ENCODE measurements around the gene NCCRP1. TPM values are rescaled to one million over a fixed set of nuclear protein-coding genes. Genes with fewer than 3 reads are reported as not detected.
"Not testable (repeated sequence)": the region's sequence is repeated elsewhere in the genome, so short reads cannot be mapped to it uniquely, and the experiment has no call there.

The NCCRP1 gene
- total RNA-seq, 1 donor from 2014 or later, result 0.61 TPM

- no peak overlapping the region for H3K4me3 Mint-ChIP-seq (ENCODE audit: unreplicated experiment)
- H3K27ac Mint-ChIP-seq (ENCODE audit: unreplicated experiment), result no peak overlapping the region
- no peaks in the 10 kb centered on the region for H3K36me3 Mint-ChIP-seq (ENCODE audit: unreplicated experiment)
- H3K27me3 Mint-ChIP-seq (ENCODE audit: unreplicated experiment), result peaks cover 3% of the 10 kb centered on the region
- TF ChIP-seq CTCF (IDR thresholded peaks at IDR 0.05; ENCODE audit: partially characterized antibody, unreplicated experiment), result no peak
- H3K9me3 Mint-ChIP-seq (ENCODE audit: unreplicated experiment), result no peaks in the 10 kb centered on the region
- peaks cover 2% of the 10 kb centered on the region for H3K4me1 Mint-ChIP-seq (ENCODE audit: low read depth, unreplicated experiment)
- no peak for DNase-seq
Measured at GRCh38 chr19:39208175-39208795, 11.5 kb downstream of the NCCRP1 start.

DNA sequence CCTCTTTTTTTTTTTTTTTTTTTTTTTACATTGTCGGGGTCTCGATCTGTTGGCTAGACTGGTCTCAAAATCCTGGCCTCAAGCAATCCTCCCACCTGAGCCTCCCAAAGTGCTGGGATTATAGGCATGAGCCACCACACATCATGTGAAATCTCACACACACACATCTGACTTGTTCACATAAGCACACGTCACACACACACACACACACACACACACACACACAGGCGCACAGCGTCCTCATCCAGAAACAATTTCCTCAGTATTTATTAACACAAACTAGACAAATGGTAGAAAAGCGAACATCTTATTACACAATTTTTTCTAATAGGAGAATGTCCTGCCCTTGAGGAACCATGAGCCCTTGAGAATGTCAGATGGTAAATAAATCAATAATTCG lies 12.4 kb downstream of the NCCRP1 start:
- Mint-ChIP-seq H3K4me3 (ENCODE audit: unreplicated experiment) (no peak overlapping the region), H3K4me1 (ENCODE audit: low read depth, unreplicated experiment) (peaks cover 2% of the 10 kb centered on the region), H3K9me3 (ENCODE audit: unreplicated experiment) (no peaks in the 10 kb centered on the region), H3K27me3 (ENCODE audit: unreplicated experiment) (peaks cover 3% of the 10 kb centered on the region), H3K27ac (ENCODE audit: unreplicated experiment) (no peak overlapping the region), H3K36me3 (ENCODE audit: unreplicated experiment) (no peaks in the 10 kb centered on the region)
- TF ChIP-seq CTCF (IDR thresholded peaks at IDR 0.05; ENCODE audit: partially characterized antibody, unreplicated experiment), result no peak
- no peak for DNase-seq

DNA sequence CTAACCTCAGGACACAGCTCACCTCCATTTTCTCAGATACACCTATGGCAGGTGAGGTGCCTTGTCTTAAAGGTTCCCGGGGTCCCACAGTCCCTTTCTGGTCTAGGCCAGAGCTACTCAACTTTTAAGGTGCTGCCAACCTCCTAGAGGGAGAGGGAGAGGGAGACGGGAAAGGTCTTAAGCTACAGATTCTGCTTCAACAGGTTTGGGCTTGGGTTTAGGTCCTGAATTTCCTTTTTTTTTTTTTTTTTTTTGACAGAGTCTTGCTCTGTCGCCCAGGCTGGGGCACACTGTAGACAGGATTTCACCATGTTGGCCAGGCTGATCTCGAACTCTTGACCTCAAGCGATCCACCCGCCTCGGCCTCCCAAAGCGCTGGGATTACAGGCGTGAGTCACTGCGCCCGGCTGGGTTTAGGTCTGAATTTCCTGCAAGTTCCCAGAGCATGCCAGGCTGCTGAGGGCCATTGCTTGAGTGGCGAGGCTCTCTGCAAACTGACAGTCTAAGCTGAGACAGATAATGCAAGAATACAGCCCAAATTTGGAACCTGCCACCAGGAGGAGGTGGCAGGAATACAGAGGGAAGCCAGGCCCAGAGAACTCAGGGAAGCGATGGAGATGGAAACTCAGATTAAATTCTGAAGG lies 15.1 kb downstream of the NCCRP1 start:
- Mint-ChIP-seq H3K4me3 (ENCODE audit: unreplicated experiment) (no peak overlapping the region), H3K36me3 (ENCODE audit: unreplicated experiment) (peaks cover under 1% of the 10 kb centered on the region), H3K27me3 (ENCODE audit: unreplicated experiment) (no peaks in the 10 kb centered on the region), H3K4me1 (ENCODE audit: low read depth, unreplicated experiment) (peaks cover 2% of the 10 kb centered on the region), H3K27ac (ENCODE audit: unreplicated experiment) (no peak overlapping the region), H3K9me3 (ENCODE audit: unreplicated experiment) (no peaks in the 10 kb centered on the region)
- TF ChIP-seq CTCF (IDR thresholded peaks at IDR 0.05; ENCODE audit: partially characterized antibody, unreplicated experiment), result no peak
- no peak for DNase-seq

DNA sequence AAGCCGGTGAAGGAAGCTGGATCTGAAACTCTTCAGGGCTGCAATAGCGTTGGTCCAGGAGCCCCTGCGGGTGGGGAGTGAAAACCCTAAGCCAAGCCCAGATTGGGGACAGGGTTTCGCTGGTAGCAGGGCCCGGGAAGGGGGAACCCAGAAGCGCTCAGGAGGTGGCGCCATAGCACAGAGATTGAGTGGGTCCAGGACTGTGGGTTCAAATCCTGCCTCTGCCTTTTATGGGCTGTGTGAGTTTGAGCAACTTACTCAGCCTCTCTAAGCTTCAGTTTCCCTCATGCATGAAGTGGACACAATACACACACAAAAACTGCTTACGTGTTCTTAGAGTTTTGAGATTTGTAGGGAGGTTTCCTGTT lies 15.6 kb downstream of the NCCRP1 start:
- Mint-ChIP-seq H3K4me1 (ENCODE audit: low read depth, unreplicated experiment) (peaks cover 2% of the 10 kb centered on the region), H3K9me3 (ENCODE audit: unreplicated experiment) (peaks cover 2% of the 10 kb centered on the region), H3K27ac (ENCODE audit: unreplicated experiment) (no peak overlapping the region), H3K27me3 (ENCODE audit: unreplicated experiment) (peaks cover 2% of the 10 kb centered on the region), H3K36me3 (ENCODE audit: unreplicated experiment) (peaks cover 5% of the 10 kb centered on the region), H3K4me3 (ENCODE audit: unreplicated experiment) (no peak overlapping the region)
- peak; percentile 45 for DNase-seq
- TF ChIP-seq CTCF (IDR thresholded peaks at IDR 0.05; ENCODE audit: partially characterized antibody, unreplicated experiment), result no peak

GRCh38 chr19:39215323-39215722 lies 18.6 kb downstream of the NCCRP1 start:
- DNase-seq; H3K27me3 Mint-ChIP-seq (ENCODE audit: unreplicated experiment); H3K4me3 Mint-ChIP-seq (ENCODE audit: unreplicated experiment); H3K9me3 Mint-ChIP-seq (ENCODE audit: unreplicated experiment); H3K27ac Mint-ChIP-seq (ENCODE audit: unreplicated experiment); H3K36me3 Mint-ChIP-seq (ENCODE audit: unreplicated experiment); H3K4me1 Mint-ChIP-seq (ENCODE audit: low read depth, unreplicated experiment): not testable (repeated sequence)
